CD4-positive, alpha-beta T cell treated with Interleukin-15 for 1 hour (primary cell): Measurements from ENCODE around the gene KRTAP12-1.
"Not testable (repeated sequence)": the region's sequence is repeated elsewhere in the genome, so short reads cannot be mapped to it uniquely, and the experiment has no call there.

ENCODE experiments used
- DNase-seq: peaks from one replicate; pipeline ENCODE4 v3.0.0-alpha.2; 2020

Gene KRTAP12-1

GRCh38 chr21:44664691-44665090, 17.3 kb downstream of the KRTAP12-1 start:
- DNase-seq, result no peak

- not testable (repeated sequence) for DNase-seq
Measured at GRCh38 chr21:44661567-44661966, 20.4 kb downstream of the KRTAP12-1 start.

- no peak for DNase-seq
Measured at GRCh38 chr21:44658913-44659595, 22.9 kb downstream of the KRTAP12-1 start.

GRCh38 chr21:44658541-44658910, 23.4 kb downstream of the KRTAP12-1 start:
- DNase-seq, result no peak

- DNase-seq, result peak; percentile 65
Measured at GRCh38 chr21:44657635-44658540, 24.1 kb downstream of the KRTAP12-1 start, which contains the start of gene KRTAP12-3. TSS of gene KRTAP12-3 (plus strand) at chr21:44657932. CDS start at chr21:44657980, 48 bp downstream.

GRCh38 chr21:44656868-44657267, 25.1 kb downstream of the KRTAP12-1 start:
- DNase-seq, result no peak

- no peak for DNase-seq
Measured at GRCh38 chr21:44654576-44655175, 27.3 kb downstream of the KRTAP12-1 start, which contains the start of gene KRTAP12-4. TSS of gene KRTAP12-4 (minus strand) at chr21:44654659. CDS start at chr21:44654614, 45 bp downstream.

GRCh38 chr21:44653656-44654575, 28.0 kb downstream of the KRTAP12-1 start:
- DNase-seq, result peak; percentile 83

GRCh38 chr21:44653123-44653522, 28.8 kb downstream of the KRTAP12-1 start:
- no peak for DNase-seq

GRCh38 chr21:44650973-44651675, 30.8 kb downstream of the KRTAP12-1 start:
- no peak for DNase-seq

- DNase-seq, result no peak
Measured at GRCh38 chr21:44650265-44650972, 31.5 kb downstream of the KRTAP12-1 start.

GRCh38 chr21:44649521-44650100, 32.4 kb downstream of the KRTAP12-1 start:
- DNase-seq, result no peak

GRCh38 chr21:44648557-44649311, 33.2 kb downstream of the KRTAP12-1 start:
- no peak for DNase-seq

- DNase-seq, result no peak
Measured at GRCh38 chr21:44647222-44647552, 34.8 kb downstream of the KRTAP12-1 start.

GRCh38 chr21:44646366-44647221, 35.4 kb downstream of the KRTAP12-1 start, which contains the start of gene KRTAP10-11:
TSS of gene KRTAP10-11 (plus strand) at chr21:44646414. CDS start at chr21:44646459, 45 bp downstream.
- not testable (repeated sequence) for DNase-seq

GRCh38 chr21:44644878-44645277, 37.1 kb downstream of the KRTAP12-1 start:
- DNase-seq, result no peak

- no peak for DNase-seq
Measured at GRCh38 chr21:44643741-44644310, 38.1 kb downstream of the KRTAP12-1 start.

- DNase-seq, result no peak
Measured at GRCh38 chr21:44640761-44641160, 41.2 kb downstream of the KRTAP12-1 start.

- no peak for DNase-seq
Measured at GRCh38 chr21:44639331-44639655, 42.7 kb downstream of the KRTAP12-1 start.
